Ascending aorta (tissue), 2 donors: Measurements from ENCODE around the gene ZNF330. TPM values are rescaled to one million over a fixed set of nuclear protein-coding genes. Genes with fewer than 3 reads are reported as not detected.

Source experiments
- DNase-seq, 2 donors: peaks; one replicate each; pipeline ENCODE4 v3.0.0-alpha.2; 2019; ENCODE audit warnings: low spot score in 2 of 2
- H3K27ac ChIP-seq, 2 donors: fragments of 200-600 bp; sonication (generic); one replicate each; pipeline ENCODE4 v1.5.1; 2016 to 2017; ENCODE audit warnings: mild to moderate bottlenecking in 1 of 2
- H3K27me3 ChIP-seq: fragments of 200-600 bp; sonication (generic); one replicate; pipeline ENCODE4 v1.5.1; 2017
- H3K36me3 ChIP-seq, 2 donors: fragments of 200-600 bp; sonication (generic); one replicate each; pipeline ENCODE4 v1.5.1; 2016
- H3K4me1 ChIP-seq, 2 donors: fragments of 200-600 bp; sonication (generic); one replicate each; pipeline ENCODE4 v1.5.1; 2016 to 2017; ENCODE audit warnings: mild to moderate bottlenecking in 1 of 2
- H3K4me3 ChIP-seq, 2 donors: fragments of 200-600 bp; sonication (generic); one replicate each; pipeline ENCODE4 v1.5.1; 2016 to 2017; ENCODE audit warnings: mild to moderate bottlenecking in 1 of 2
- H3K9me3 ChIP-seq, 2 donors: fragments of 200-600 bp; sonication (generic); one replicate each; pipeline ENCODE4 v1.5.1; 2016
- CTCF ChIP-seq, 3 experiments: fragments of 200-600 bp in 2 of 3; fragments of 450-650 bp in 1 of 3; sonication (generic) in 2 of 3; IDR thresholded peaks; one replicate each; pipeline ENCODE4 v1.5.1; 2016 to 2019; ENCODE audit warnings: antibody characterized with exemption in 3 of 3, mild to moderate bottlenecking in 1 of 3, moderate library complexity in 1 of 3
- intact Hi-C: fragments of 100-400 bp; cut with DNase I; formaldehyde crosslinking; loops from one replicate; pipeline ENCODE4 v1.15.1; 2023
- total RNA-seq: library from RNA; depleted of rRNA; stranded (reverse); fragments of >200 nt; gene quantifications from one replicate; pipeline ENCODE4 v1.1.0, GENCODE V29; 2016

The ZNF330 gene
- total RNA-seq, 1 donor from 2014 or later: 7.9 TPM

GRCh38 chr4:141210168-141210567, 10.5 kb upstream of the ZNF330 start:
- Histone ChIP-seq H3K27me3 (no peaks in the 10 kb centered on the region), H3K27ac (no peak overlapping the region), H3K4me1 (no peaks in the 10 kb centered on the region), H3K36me3 (no peaks in the 10 kb centered on the region), H3K4me3 (no peak overlapping the region), H3K9me3 (no peaks in the 10 kb centered on the region)
- TF ChIP-seq CTCF (IDR thresholded peaks at IDR 0.05): no peak
- no peak for DNase-seq
- intact Hi-C loops: no loop called here

- no peak for TF ChIP-seq CTCF (IDR thresholded peaks at IDR 0.05)
- Histone ChIP-seq H3K36me3 (no peaks in the 10 kb centered on the region), H3K9me3 (no peaks in the 10 kb centered on the region), H3K27ac (no peak overlapping the region), H3K27me3 (no peaks in the 10 kb centered on the region), H3K4me3 (no peak overlapping the region), H3K4me1 (no peaks in the 10 kb centered on the region)
- no peak for DNase-seq
- intact Hi-C loops: no loop called here
Measured at GRCh38 chr4:141213550-141213991, 7.1 kb upstream of the ZNF330 start.

- Histone ChIP-seq H3K27me3 (no peaks in the 10 kb centered on the region), H3K4me3 (no peak overlapping the region), H3K36me3 (no peaks in the 10 kb centered on the region), H3K9me3 (no peaks in the 10 kb centered on the region), H3K27ac (no peak overlapping the region), H3K4me1 (no peaks in the 10 kb centered on the region)
- intact Hi-C loops: no loop called here
- DNase-seq: no peak
- TF ChIP-seq CTCF (IDR thresholded peaks at IDR 0.05): no peak
Measured at GRCh38 chr4:141215030-141215429, 5.7 kb upstream of the ZNF330 start.

GRCh38 chr4:141216002-141216761, 4.5 kb upstream of the ZNF330 start:
- no peak for DNase-seq
- H3K36me3 ChIP-seq: no peaks in the 10 kb centered on the region
- TF ChIP-seq CTCF (IDR thresholded peaks at IDR 0.05): no peak
- H3K4me1 ChIP-seq: no peaks in the 10 kb centered on the region
- no peaks in the 10 kb centered on the region for H3K27me3 ChIP-seq
- no peak overlapping the region for H3K4me3 ChIP-seq
- intact Hi-C loops: no loop called here
- H3K9me3 ChIP-seq: no peaks in the 10 kb centered on the region
- H3K27ac ChIP-seq: no peak overlapping the region

- peak overlapping the region; percentile 79 to 96 for H3K4me3 ChIP-seq
- no peak for TF ChIP-seq CTCF (IDR thresholded peaks at IDR 0.05)
- H3K27ac ChIP-seq: peak overlapping the region; percentile 94 to 98
- H3K36me3 ChIP-seq: no peaks in the 10 kb centered on the region
- no peak for DNase-seq
- intact Hi-C loops: loop anchor here (5.0 to 10.0 kb wide), 7 partner anchors 88 to 1918 kb away; partner anchors contain the start of genes ELMOD2, NAA15, NDUFC1 and RNF150
- no peaks in the 10 kb centered on the region for H3K9me3 ChIP-seq
- H3K4me1 ChIP-seq: peaks cover 4 to 5% of the 10 kb centered on the region in 2 donors
- H3K27me3 ChIP-seq: no peaks in the 10 kb centered on the region
Measured at GRCh38 chr4:141220271-141220670, 424 bp upstream of the ZNF330 start.
